K562 (cell line): ENCODE measurements around the gene KCTD1. TPM values are rescaled to one million over a fixed set of nuclear protein-coding genes. Genes with fewer than 3 reads are reported as not detected.

Experiments
- CREB5 ChIP-seq: fragments of 250-450 bp; sonication (Bioruptor Pico); IDR thresholded peaks from 2 replicates; pipeline ENCODE4 v1.5.0; 2020; ENCODE audit warnings: mild to moderate bottlenecking
- DLX4 ChIP-seq: fragments of 250-450 bp; sonication (Bioruptor Pico); IDR thresholded peaks from 2 replicates; pipeline ENCODE4 v1.6.1; 2021; ENCODE audit warnings: mild to moderate bottlenecking
- HCFC1 ChIP-seq: IDR thresholded peaks from 2 replicates; pipeline ENCODE4 v1.6.1; 2012; ENCODE audit warnings: low read depth, low read length, improper control_type of control experiment
- HOMEZ ChIP-seq: fragments of 250-450 bp; sonication (Bioruptor Pico); IDR thresholded peaks from 2 replicates; pipeline ENCODE4 v1.4.0; 2020; ENCODE audit warnings: mild to moderate bottlenecking, moderate library complexity
- MEF2A ChIP-seq: IDR thresholded peaks from 2 replicates; pipeline ENCODE4 v1.6.1; 2011; ENCODE audit warnings: low read depth, mild to moderate bottlenecking, low read length, moderate library complexity; ENCODE audit not compliant: control insufficient read depth
- MLX ChIP-seq, 2 experiments: fragments of 450-650 bp in 1 of 2; sonication (generic) in 1 of 2; formaldehyde crosslinking; conservative IDR thresholded peaks; 2 replicates each; pipeline versions ENCODE4 v1.4.0 to v1.8.1; 2020 to 2022; ENCODE audit warnings: mild to moderate bottlenecking in 1 of 2, missing genetic modification reagents in 1 of 2
- TAF9B ChIP-seq: fragments of 450-650 bp; IDR thresholded peaks from 2 replicates; pipeline ENCODE4 v1.6.1; 2018; ENCODE audit warnings: mild to moderate bottlenecking; ENCODE audit not compliant: partially characterized antibody
- TRIM25 ChIP-seq: fragments of 450-650 bp; IDR thresholded peaks from 2 replicates; pipeline ENCODE4 v1.7.0; 2016; ENCODE audit warnings: borderline replicate concordance
- YY1 ChIP-seq, 3 experiments: IDR thresholded peaks; 2 replicates each; pipeline ENCODE4 v1.6.1; 2011; ENCODE audit warnings: low read length in 2 of 3, mild to moderate bottlenecking in 2 of 3, moderate library complexity in 2 of 3, borderline replicate concordance in 1 of 3, control low read depth in 1 of 3, low read depth in 1 of 3; ENCODE audit not compliant: insufficient read depth in 3 of 3, insufficient replicate concordance in 2 of 3, control insufficient read depth in 1 of 3, insufficient read length in 1 of 3; ENCODE audit errors: extremely low read depth in 1 of 3
- ZNF212 ChIP-seq: fragments of 450-650 bp; formaldehyde crosslinking; IDR thresholded peaks from 2 replicates; pipeline ENCODE4 v1.4.0; 2020; ENCODE audit warnings: mild to moderate bottlenecking
- ZNF316 ChIP-seq: fragments of 450-650 bp; IDR thresholded peaks from 2 replicates; pipeline ENCODE4 v1.6.1; 2016
- ZNF644 ChIP-seq: fragments of 200-800 bp; sonication (Bioruptor generic); IDR thresholded peaks from 2 replicates; pipeline ENCODE4 v1.6.1; 2016; ENCODE audit warnings: low read depth, missing genetic modification characterization, missing compliant biosample characterization
- polyA plus RNA-seq, 8 experiments: library from polyadenylated mRNA; depleted of rRNA in 4 of 8; stranded (reverse) in 5 of 8; unstranded in 3 of 8; fragments of >200 nt; fragmentation: Nextera tagmentation in 2 of 8; fragmentation: Illumina TruSeq in 1 of 8; extraction: Ambion mirVana in 2 of 8; extraction: Trizol in 1 of 8; gene quantifications; 2 replicates each; pipeline versions ENCODE4 v1.2.1 to v1.2.3, GENCODE V29; 2011 to 2014; ENCODE audit warnings: inconsistent platforms in 1 of 8, missing spikeins in 1 of 8
- total RNA-seq, 7 experiments: library from RNA; depleted of rRNA in 6 of 7; stranded (reverse); fragments of >200 nt in 6 of 7; fragmentation: Illumina TruSeq in 2 of 7; extraction: Trizol in 2 of 7; gene quantifications; 2 replicates each; pipeline versions ENCODE4 v1.2.1 to v1.2.3, GENCODE V29; 2011 to 2021; ENCODE audit warnings: low replicate concordance in 1 of 7

Gene KCTD1
- total and polyA plus RNA-seq, 9 of the 15 experiments (the other 6 are each of a cell fraction or from before 2014, with no cell fraction given), result not detected

GRCh38 chr18:26495287-26495686, 53.1 kb downstream of the KCTD1 start (continued):
- TF ChIP-seq HOMEZ, result no peak
- TF ChIP-seq CREB5 (CRISPR knock-in tag), result no peak
- TF ChIP-seq HCFC1, result no peak
- no peak for TF ChIP-seq TAF9B
- TF ChIP-seq MLX (CRISPR knock-in tag; conservative IDR thresholded peaks at IDR 0.05), result no peak
- no peak for TF ChIP-seq DLX4 (CRISPR knock-in tag)
- TF ChIP-seq MEF2A, result no peak
- TF ChIP-seq ZNF316, result no peak
- no peak for TF ChIP-seq ZNF212 (CRISPR knock-in tag)
- no peak for TF ChIP-seq ZNF644
- no peak for TF ChIP-seq YY1 (IDR thresholded peaks at IDR 0.05; ENCODE audit: borderline replicate concordance in 1 of 3, control insufficient read depth in 1 of 3, extremely low read depth in 1 of 3, insufficient read depth in 3 of 3, insufficient read length in 1 of 3, insufficient replicate concordance in 2 of 3, low read depth in 1 of 3, low read length in 2 of 3)
- no peak for TF ChIP-seq TRIM25
